IMR-90 (cell line): ENCODE measurements around the gene ICAM4. TPM values are rescaled to one million over a fixed set of nuclear protein-coding genes. Genes with fewer than 3 reads are reported as not detected.

Experiments
- ATAC-seq: fragments of 200-7000 bp; cut with Tn5 transposase; 2 replicates; pipeline ENCODE4 v1.9.1; 2020; ENCODE audit warnings: low read depth, mild to moderate bottlenecking, moderate library complexity
- BruUV-seq: library from RNA; stranded (reverse); fragments of 400-500 nt; replicated peaks from 2 replicates; lab custom pipeline; 2021; lab: Mats Ljungman, UMichigan
- CTCF ChIA-PET: fragments of 300-600 bp; formaldehyde crosslinking; extraction: SDS; loops from one replicate; lab custom pipeline; 2021; ENCODE audit warnings: antibody characterized with exemption; lab: Yijun Ruan, JAX
- POLR2A ChIA-PET: fragments of 300-600 bp; sonication (Branson Sonifier 250); formaldehyde crosslinking; loops from one replicate; lab custom pipeline; 2022; ENCODE audit warnings: antibody characterized with exemption; ENCODE audit not compliant: unreplicated experiment; lab: Charles Lee
- DNase-seq: peaks from one replicate; pipeline ENCODE4 v3.0.0; 2013
- H2AFZ ChIP-seq: replicated peaks from 2 replicates; pipeline ENCODE3; 2013; ENCODE audit warnings: low read length, mild to moderate bottlenecking; ENCODE audit not compliant: poor library complexity
- H2AK5ac ChIP-seq: 2 replicates; pipeline ENCODE4 v1.6.1; 2013; ENCODE audit warnings: low read depth, low read length, inconsistent platforms
- H2AK9ac ChIP-seq: replicated peaks from 2 replicates; pipeline ENCODE3; 2013; ENCODE audit warnings: mild to moderate bottlenecking, low read depth, low read length, moderate library complexity; ENCODE audit not compliant: poor library complexity
- H2BK120ac ChIP-seq: 2 replicates; pipeline ENCODE4 v1.6.1; 2013; ENCODE audit warnings: low read depth, low read length, inconsistent platforms
- H2BK15ac ChIP-seq: 3 replicates; pipeline ENCODE4 v1.6.1; 2013; ENCODE audit warnings: low read depth, low read length, inconsistent platforms
- H2BK20ac ChIP-seq: 2 replicates; pipeline ENCODE4 v1.6.1; 2013; ENCODE audit warnings: low read depth, mild to moderate bottlenecking, inconsistent platforms, low read length, moderate library complexity
- H2BK5ac ChIP-seq: 2 replicates; pipeline ENCODE4 v1.6.1; 2013; ENCODE audit warnings: mild to moderate bottlenecking, low read depth, low read length, inconsistent platforms; ENCODE audit not compliant: poor library complexity, severe bottlenecking
- H3K14ac ChIP-seq: replicated peaks from 2 replicates; pipeline ENCODE4 v1.6.1; 2013; ENCODE audit warnings: low read depth, low read length, inconsistent platforms
- H3K18ac ChIP-seq: 2 replicates; pipeline ENCODE4 v1.6.1; 2013; ENCODE audit warnings: low read depth, low read length, control low read depth
- H3K23ac ChIP-seq: 2 replicates; pipeline ENCODE4 v1.6.1; 2013; ENCODE audit warnings: low read depth, low read length, inconsistent platforms
- H3K27ac ChIP-seq: 2 replicates; pipeline ENCODE4 v1.5.1; 2013; ENCODE audit warnings: mild to moderate bottlenecking, control low read depth, low read length; ENCODE audit not compliant: insufficient read depth
- H3K27me3 ChIP-seq: 2 replicates; pipeline ENCODE4 v1.6.1; 2013; ENCODE audit warnings: low read length; ENCODE audit not compliant: control insufficient read depth, insufficient read depth
- H3K36me3 ChIP-seq: 2 replicates; pipeline ENCODE4 v1.6.1; 2013; ENCODE audit warnings: low read length, mixed read lengths; ENCODE audit not compliant: control insufficient read depth, insufficient read depth
- H3K4ac ChIP-seq: 2 replicates; pipeline ENCODE4 v1.6.1; 2013; ENCODE audit warnings: low read depth, low read length, inconsistent platforms
- H3K4me1 ChIP-seq: 2 replicates; pipeline ENCODE4 v1.6.1; 2013; ENCODE audit warnings: low read length, mixed read lengths; ENCODE audit not compliant: control insufficient read depth, insufficient read depth
- H3K4me2 ChIP-seq: 2 replicates; pipeline ENCODE4 v1.6.1; 2013; ENCODE audit warnings: low read depth, mild to moderate bottlenecking, control low read depth, low read length, moderate library complexity
- H3K4me3 ChIP-seq: 2 replicates; pipeline ENCODE4 v1.5.1; 2013; ENCODE audit warnings: low read depth, mild to moderate bottlenecking, control low read depth, low read length, moderate library complexity; ENCODE audit not compliant: insufficient read depth
- H3K56ac ChIP-seq: 2 replicates; pipeline ENCODE4 v1.6.1; 2013; ENCODE audit warnings: low read length, inconsistent platforms; ENCODE audit not compliant: insufficient read depth; ENCODE audit errors: extremely low read depth
- H3K79me1 ChIP-seq, 2 experiments: 2 replicates each; pipeline ENCODE4 v1.6.1; 2013; ENCODE audit warnings: low read length in 2 of 2, inconsistent platforms in 1 of 2, low read depth in 1 of 2
- H3K9ac ChIP-seq: 2 replicates; pipeline ENCODE4 v1.6.1; 2013; ENCODE audit warnings: low read depth, low read length, control low read depth
- H3K9me1 ChIP-seq: 2 replicates; pipeline ENCODE4 v1.6.1; 2013; ENCODE audit warnings: low read length, inconsistent platforms; ENCODE audit not compliant: insufficient read depth
- H3K9me3 ChIP-seq: 2 replicates; pipeline ENCODE4 v1.6.1; 2013; ENCODE audit warnings: low read length; ENCODE audit not compliant: control insufficient read depth, insufficient read depth
- H4K20me1 ChIP-seq: 2 replicates; pipeline ENCODE4 v1.6.1; 2013; ENCODE audit warnings: low read length, inconsistent platforms; ENCODE audit not compliant: insufficient read depth
- H4K5ac ChIP-seq: 2 replicates; pipeline ENCODE4 v1.6.1; 2013; ENCODE audit warnings: mild to moderate bottlenecking, low read depth, low read length, control low read depth
- H4K8ac ChIP-seq, 2 experiments: 2 replicates each; pipeline ENCODE4 v1.6.1; 2013; ENCODE audit warnings: low read depth in 2 of 2, low read length in 2 of 2, control low read depth in 1 of 2, inconsistent platforms in 1 of 2
- H4K91ac ChIP-seq: 2 replicates; pipeline ENCODE4 v1.6.1; 2013; ENCODE audit warnings: low read depth, low read length, inconsistent platforms; ENCODE audit not compliant: insufficient read depth
- BHLHE40 ChIP-seq: fragments of 150-350 bp; IDR thresholded peaks from 2 replicates; pipeline ENCODE4 v1.6.1; 2016; ENCODE audit warnings: mild to moderate bottlenecking, low read depth, low read length
- CEBPB ChIP-seq: IDR thresholded peaks from 2 replicates; pipeline ENCODE4 v1.6.1; 2012; ENCODE audit warnings: low read depth, low read length, improper control_type of control experiment
- CHD1 ChIP-seq: IDR thresholded peaks from 2 replicates; pipeline ENCODE4 v1.6.1; 2012; ENCODE audit warnings: low read depth, low read length, improper control_type of control experiment
- FOS ChIP-seq: fragments of 150-350 bp; IDR thresholded peaks from 2 replicates; pipeline ENCODE4 v1.6.1; 2016; ENCODE audit warnings: low read depth, low read length
- MAFK ChIP-seq: IDR thresholded peaks from 2 replicates; pipeline ENCODE4 v1.6.1; 2012; ENCODE audit warnings: low read depth, low read length, improper control_type of control experiment
- MAZ ChIP-seq: IDR thresholded peaks from 2 replicates; pipeline ENCODE4 v1.6.1; 2012; ENCODE audit warnings: low read depth, mild to moderate bottlenecking, low read length, improper control_type of control experiment, moderate library complexity, borderline replicate concordance
- MXI1 ChIP-seq: IDR thresholded peaks from 2 replicates; pipeline ENCODE4 v1.6.1; 2012; ENCODE audit warnings: low read depth, mild to moderate bottlenecking, low read length, moderate library complexity, borderline replicate concordance
- NFE2L2 ChIP-seq: fragments of 150-350 bp; IDR thresholded peaks from 2 replicates; pipeline ENCODE4 v1.6.1; 2016; ENCODE audit warnings: low read depth, mild to moderate bottlenecking, low read length
- POLR2A ChIP-seq: IDR thresholded peaks from 2 replicates; pipeline ENCODE4 v1.6.1; 2012; ENCODE audit warnings: mild to moderate bottlenecking, low read depth, low read length
- RAD21 ChIP-seq: IDR thresholded peaks from 2 replicates; pipeline ENCODE4 v1.6.1; 2012; ENCODE audit warnings: low read length, improper control_type of control experiment
- RCOR1 ChIP-seq: IDR thresholded peaks from 2 replicates; pipeline ENCODE4 v1.6.1; 2012; ENCODE audit warnings: mild to moderate bottlenecking, low read length, improper control_type of control experiment; ENCODE audit not compliant: insufficient replicate concordance
- RFX5 ChIP-seq: IDR thresholded peaks from 2 replicates; pipeline ENCODE4 v1.8.0; 2012; ENCODE audit warnings: low read depth, mild to moderate bottlenecking, low read length, moderate library complexity
- SMC3 ChIP-seq: fragments of 150-350 bp; IDR thresholded peaks from 2 replicates; pipeline ENCODE4 v1.6.1; 2016; ENCODE audit warnings: low read depth, mild to moderate bottlenecking, antibody characterized with exemption, low read length, moderate library complexity
- WGBS, 2 experiments: methylation state at CpG; one replicate each; pipeline versions ENCODE4 v1.1.5 to v1.1.7; 2013; ENCODE audit warnings: missing lambda C conversion rate in 2 of 2; ENCODE audit not compliant: insufficient read length in 1 of 2; ENCODE audit errors: extremely low coverage in 2 of 2; 5-methylcytosine and 5-hydroxymethylcytosine counted together
- dilution Hi-C: fragments of 300-500 bp; cut with HindIII; formaldehyde crosslinking; loops from one replicate; pipeline ENCODE4 v1.14.3; 2018; ENCODE audit warnings: low sequenced_read_pairs; ENCODE audit not compliant: unreplicated experiment
- in situ Hi-C: fragments of 300-500 bp; cut with MboI; formaldehyde crosslinking; loops from 3 replicates; pipeline ENCODE4 v1.14.3; 2019; ENCODE audit warnings: low sequenced_read_pairs, inconsistent platforms, mixed read lengths
- intact Hi-C: fragments of 100-400 bp; cut with micrococcal nuclease; formaldehyde crosslinking; loops from 2 replicates; pipeline ENCODE4 v1.10.0; 2022
- polyA plus RNA-seq, 3 experiments: library from polyadenylated mRNA; depleted of rRNA; stranded (reverse); fragments of >200 nt; gene quantifications; 2 replicates each; pipeline ENCODE4 v1.2.3, GENCODE V29; 2012; ENCODE audit warnings: low replicate concordance in 1 of 3
- total RNA-seq: library from RNA; depleted of rRNA; stranded (reverse); fragments of >200 nt; gene quantifications from 2 replicates; pipeline ENCODE4 v1.2.3, GENCODE V29; 2012
- TF ChIP-seq, protein P1 (sequence below): conservative IDR thresholded peaks from 2 replicates; pipeline ENCODE4 v1.5.1; 2012; ENCODE audit warnings: mild to moderate bottlenecking, low read depth, low read length, improper control_type of control experiment
- TF ChIP-seq, protein P2 (sequence below): fragments of 150-350 bp; IDR thresholded peaks from 2 replicates; pipeline ENCODE4 v1.6.1; 2016; ENCODE audit warnings: low read depth, mild to moderate bottlenecking, low read length, moderate library complexity, borderline replicate concordance
- TF ChIP-seq, protein P3 (sequence below): fragments of 150-350 bp; IDR thresholded peaks from 2 replicates; pipeline ENCODE4 v1.6.1; 2017; ENCODE audit warnings: mild to moderate bottlenecking, antibody characterized with exemption, low read length, low read depth

ICAM4 gene
- total and polyA plus RNA-seq, 2 of the 4 experiments (the other 2 are of a cell fraction), result 2.3 to 4.0 TPM

GRCh38 chr19:10256551-10256950, 30.2 kb upstream of the ICAM4 start:
- 0 out of 2 replicates have a peak, but pooled peaks cover 2% of the 10 kb centered on the region for H3K4me1 ChIP-seq
- H2AK5ac ChIP-seq, result no peak overlapping the region
- peaks cover 36% of the 10 kb centered on the region for H3K36me3 ChIP-seq
- no peak overlapping the region for H2AFZ ChIP-seq
- no peak overlapping the region for H3K4ac ChIP-seq
- H4K8ac ChIP-seq, result no peak overlapping the region
- no peak overlapping the region for H2BK20ac ChIP-seq
- H4K5ac ChIP-seq, result no peak overlapping the region
- no peak overlapping the region for H3K4me3 ChIP-seq
- no peak overlapping the region for H3K56ac ChIP-seq
- H2BK5ac ChIP-seq, result no peak overlapping the region
- in situ Hi-C loops (no loop called here), intact Hi-C loops (loop anchor here (10.0 kb wide), 1 partner anchor 232 kb away; no protein-coding TSS in a partner anchor), dilution Hi-C loops (no loop called here)
- H4K20me1 ChIP-seq, result no peaks in the 10 kb centered on the region
- H3K23ac ChIP-seq, result no peak overlapping the region
- H3K79me1 ChIP-seq, result peaks cover 10 to 26% of the 10 kb centered on the region in 2 experiments
- no peak overlapping the region for H2BK120ac ChIP-seq
- BruUV-seq, result no TSS peak
- DNase-seq (no peak), ATAC-seq (no peak)
- H2AK9ac ChIP-seq, result no peak overlapping the region
- no peak overlapping the region for H3K14ac ChIP-seq
- H3K27me3 ChIP-seq, result no peaks in the 10 kb centered on the region
- no peak overlapping the region for H3K9ac ChIP-seq
- TF ChIP-seq BHLHE40 (no peak), FOS (no peak), CHD1 (no peak), NFE2L2 (no peak), MXI1 (no peak), RCOR1 (no peak), RAD21 (no peak), SMC3 (no peak), CEBPB (no peak), POLR2A (no peak), RFX5 (no peak), MAFK (no peak), MAZ (no peak)
- TF ChIP-seq, protein P1, sequence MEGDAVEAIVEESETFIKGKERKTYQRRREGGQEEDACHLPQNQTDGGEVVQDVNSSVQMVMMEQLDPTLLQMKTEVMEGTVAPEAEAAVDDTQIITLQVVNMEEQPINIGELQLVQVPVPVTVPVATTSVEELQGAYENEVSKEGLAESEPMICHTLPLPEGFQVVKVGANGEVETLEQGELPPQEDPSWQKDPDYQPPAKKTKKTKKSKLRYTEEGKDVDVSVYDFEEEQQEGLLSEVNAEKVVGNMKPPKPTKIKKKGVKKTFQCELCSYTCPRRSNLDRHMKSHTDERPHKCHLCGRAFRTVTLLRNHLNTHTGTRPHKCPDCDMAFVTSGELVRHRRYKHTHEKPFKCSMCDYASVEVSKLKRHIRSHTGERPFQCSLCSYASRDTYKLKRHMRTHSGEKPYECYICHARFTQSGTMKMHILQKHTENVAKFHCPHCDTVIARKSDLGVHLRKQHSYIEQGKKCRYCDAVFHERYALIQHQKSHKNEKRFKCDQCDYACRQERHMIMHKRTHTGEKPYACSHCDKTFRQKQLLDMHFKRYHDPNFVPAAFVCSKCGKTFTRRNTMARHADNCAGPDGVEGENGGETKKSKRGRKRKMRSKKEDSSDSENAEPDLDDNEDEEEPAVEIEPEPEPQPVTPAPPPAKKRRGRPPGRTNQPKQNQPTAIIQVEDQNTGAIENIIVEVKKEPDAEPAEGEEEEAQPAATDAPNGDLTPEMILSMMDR, result no peak
- TF ChIP-seq, protein P2, sequence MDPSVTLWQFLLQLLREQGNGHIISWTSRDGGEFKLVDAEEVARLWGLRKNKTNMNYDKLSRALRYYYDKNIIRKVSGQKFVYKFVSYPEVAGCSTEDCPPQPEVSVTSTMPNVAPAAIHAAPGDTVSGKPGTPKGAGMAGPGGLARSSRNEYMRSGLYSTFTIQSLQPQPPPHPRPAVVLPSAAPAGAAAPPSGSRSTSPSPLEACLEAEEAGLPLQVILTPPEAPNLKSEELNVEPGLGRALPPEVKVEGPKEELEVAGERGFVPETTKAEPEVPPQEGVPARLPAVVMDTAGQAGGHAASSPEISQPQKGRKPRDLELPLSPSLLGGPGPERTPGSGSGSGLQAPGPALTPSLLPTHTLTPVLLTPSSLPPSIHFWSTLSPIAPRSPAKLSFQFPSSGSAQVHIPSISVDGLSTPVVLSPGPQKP, result no peak
- TF ChIP-seq, protein P3, sequence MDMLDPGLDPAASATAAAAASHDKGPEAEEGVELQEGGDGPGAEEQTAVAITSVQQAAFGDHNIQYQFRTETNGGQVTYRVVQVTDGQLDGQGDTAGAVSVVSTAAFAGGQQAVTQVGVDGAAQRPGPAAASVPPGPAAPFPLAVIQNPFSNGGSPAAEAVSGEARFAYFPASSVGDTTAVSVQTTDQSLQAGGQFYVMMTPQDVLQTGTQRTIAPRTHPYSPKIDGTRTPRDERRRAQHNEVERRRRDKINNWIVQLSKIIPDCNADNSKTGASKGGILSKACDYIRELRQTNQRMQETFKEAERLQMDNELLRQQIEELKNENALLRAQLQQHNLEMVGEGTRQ, result no peak
- H3K9me1 ChIP-seq, result no peaks in the 10 kb centered on the region
- CTCF ChIA-PET, result no interaction called here
- no peak overlapping the region for H4K91ac ChIP-seq
- H3K9me3 ChIP-seq, result no peaks in the 10 kb centered on the region
- POLR2A ChIA-PET, result no interaction called here
- WGBS, 2 experiments, result 94% methylated on average over 3 of the region's 18 CpGs; no CpG with 5 or more reads in 1 of the 2 experiments
- H2BK15ac ChIP-seq, result no peak overlapping the region
- no peak overlapping the region for H3K4me2 ChIP-seq
- no peak overlapping the region for H3K27ac ChIP-seq
- H3K18ac ChIP-seq, result no peak overlapping the region
